ENCODE measurements around the gene UCN2.

Gene UCN2

DNA sequence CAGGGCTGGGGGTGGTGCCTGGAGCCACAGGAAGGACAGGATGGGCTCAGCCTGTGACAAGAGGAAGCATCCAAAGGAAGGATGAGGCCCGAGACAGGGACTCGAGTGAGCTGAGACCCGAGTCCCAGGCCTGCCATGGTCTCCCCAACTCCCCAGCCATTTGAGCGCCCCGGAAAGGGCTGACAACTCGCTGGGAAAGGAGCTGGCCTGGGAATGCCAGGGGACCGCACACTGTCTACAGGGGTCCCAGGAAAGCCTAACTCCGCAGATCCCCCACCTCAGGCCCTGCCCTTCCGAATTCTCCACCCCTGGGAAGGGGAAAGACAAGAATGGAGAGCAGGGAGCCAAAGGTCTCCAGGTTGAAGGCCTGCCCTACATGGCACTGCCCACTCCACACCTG lies 38.6 kb downstream of the UCN2 start:
- H3K36me3 ChIP-seq (ENCODE audit: insufficient read depth, low read length): peaks cover 69% of the 10 kb centered on the region; the same call in 1 of the 2 replicates
- H4K20me1 ChIP-seq (ENCODE audit: insufficient read depth, low read length, poor library complexity, severe bottlenecking): no peaks in the 10 kb centered on the region
- H3K9ac ChIP-seq (ENCODE audit: low read depth, low read length, poor library complexity, severe bottlenecking): no peak overlapping the region
- no peaks in the 10 kb centered on the region for H3K9me3 ChIP-seq (ENCODE audit: insufficient read depth, low read depth, low read length)
- peaks cover 2% of the 10 kb centered on the region for H3K4me1 ChIP-seq (ENCODE audit: insufficient read depth, low read length, poor library complexity, severe bottlenecking)
- H3K9me2 ChIP-seq (replicated peaks; ENCODE audit: low read depth, low read length): no peaks in the 10 kb centered on the region
- H3K27me3 ChIP-seq (ENCODE audit: insufficient read depth, low read length, poor library complexity, severe bottlenecking): no peaks in the 10 kb centered on the region
- H3K4me3 ChIP-seq (ENCODE audit: low read length, poor library complexity, severe bottlenecking): no peak overlapping the region
- H3F3A ChIP-seq (ENCODE audit: low read depth): no peaks in the 10 kb centered on the region
- TF ChIP-seq, protein P1, sequence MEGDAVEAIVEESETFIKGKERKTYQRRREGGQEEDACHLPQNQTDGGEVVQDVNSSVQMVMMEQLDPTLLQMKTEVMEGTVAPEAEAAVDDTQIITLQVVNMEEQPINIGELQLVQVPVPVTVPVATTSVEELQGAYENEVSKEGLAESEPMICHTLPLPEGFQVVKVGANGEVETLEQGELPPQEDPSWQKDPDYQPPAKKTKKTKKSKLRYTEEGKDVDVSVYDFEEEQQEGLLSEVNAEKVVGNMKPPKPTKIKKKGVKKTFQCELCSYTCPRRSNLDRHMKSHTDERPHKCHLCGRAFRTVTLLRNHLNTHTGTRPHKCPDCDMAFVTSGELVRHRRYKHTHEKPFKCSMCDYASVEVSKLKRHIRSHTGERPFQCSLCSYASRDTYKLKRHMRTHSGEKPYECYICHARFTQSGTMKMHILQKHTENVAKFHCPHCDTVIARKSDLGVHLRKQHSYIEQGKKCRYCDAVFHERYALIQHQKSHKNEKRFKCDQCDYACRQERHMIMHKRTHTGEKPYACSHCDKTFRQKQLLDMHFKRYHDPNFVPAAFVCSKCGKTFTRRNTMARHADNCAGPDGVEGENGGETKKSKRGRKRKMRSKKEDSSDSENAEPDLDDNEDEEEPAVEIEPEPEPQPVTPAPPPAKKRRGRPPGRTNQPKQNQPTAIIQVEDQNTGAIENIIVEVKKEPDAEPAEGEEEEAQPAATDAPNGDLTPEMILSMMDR (conservative IDR thresholded peaks at IDR 0.05; ENCODE audit: low read length): no peak
- TF ChIP-seq EZH2phosphoT487 (IDR thresholded peaks at IDR 0.05; ENCODE audit: borderline replicate concordance): no peak
- no peak overlapping the region for H3K4me2 ChIP-seq (ENCODE audit: low read depth, low read length, poor library complexity, severe bottlenecking)
- H2AFZ ChIP-seq (ENCODE audit: low read length): no peak overlapping the region
- no peaks in the 10 kb centered on the region for H3K79me2 ChIP-seq (ENCODE audit: insufficient read depth, low read length)

DNA sequence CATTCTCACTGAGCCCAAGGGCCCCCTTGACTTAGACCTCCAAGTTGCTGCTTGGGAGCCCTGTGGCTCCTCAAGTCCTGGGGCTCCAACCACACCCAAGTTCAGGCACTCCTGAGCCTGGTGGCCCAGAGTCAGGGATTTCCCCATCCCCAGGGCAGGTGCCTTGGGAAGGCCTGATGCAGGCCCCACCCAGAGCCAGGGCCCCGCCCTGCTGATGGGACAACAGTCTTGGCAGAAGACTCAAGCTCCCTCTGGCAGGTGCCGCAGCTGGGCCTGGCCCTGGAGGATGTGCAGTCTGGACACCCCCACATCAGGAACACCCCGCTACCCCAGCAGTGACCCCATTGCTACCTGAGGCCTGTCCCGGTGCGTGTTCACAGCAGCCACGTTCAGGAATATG lies 41.9 kb downstream of the UCN2 start:
- no peaks in the 10 kb centered on the region for H3K27me3 ChIP-seq (ENCODE audit: insufficient read depth, low read length, poor library complexity, severe bottlenecking)
- no peak overlapping the region for H3K4me2 ChIP-seq (ENCODE audit: low read depth, low read length, poor library complexity, severe bottlenecking)
- H3K9me3 ChIP-seq (ENCODE audit: insufficient read depth, low read depth, low read length): no peaks in the 10 kb centered on the region
- H3K4me1 ChIP-seq (ENCODE audit: insufficient read depth, low read length, poor library complexity, severe bottlenecking): peaks cover 26% of the 10 kb centered on the region
- H4K20me1 ChIP-seq (ENCODE audit: insufficient read depth, low read length, poor library complexity, severe bottlenecking): no peaks in the 10 kb centered on the region
- no peak overlapping the region for H2AFZ ChIP-seq (ENCODE audit: low read length)
- TF ChIP-seq, protein P1 (conservative IDR thresholded peaks at IDR 0.05; ENCODE audit: low read length): no peak
- TF ChIP-seq EZH2phosphoT487 (IDR thresholded peaks at IDR 0.05; ENCODE audit: borderline replicate concordance): no peak
- H3K36me3 ChIP-seq (ENCODE audit: insufficient read depth, low read length): peaks cover 41% of the 10 kb centered on the region; the same call in 1 of the 2 replicates
- H3K79me2 ChIP-seq (ENCODE audit: insufficient read depth, low read length): no peaks in the 10 kb centered on the region
- no peaks in the 10 kb centered on the region; the same call in 1 of the 2 replicates for H3F3A ChIP-seq (ENCODE audit: low read depth)
- H3K9ac ChIP-seq (ENCODE audit: low read depth, low read length, poor library complexity, severe bottlenecking): no peak overlapping the region
- no peaks in the 10 kb centered on the region for H3K9me2 ChIP-seq (replicated peaks; ENCODE audit: low read depth, low read length)
- no peak overlapping the region for H3K4me3 ChIP-seq (ENCODE audit: low read length, poor library complexity, severe bottlenecking)

DNA sequence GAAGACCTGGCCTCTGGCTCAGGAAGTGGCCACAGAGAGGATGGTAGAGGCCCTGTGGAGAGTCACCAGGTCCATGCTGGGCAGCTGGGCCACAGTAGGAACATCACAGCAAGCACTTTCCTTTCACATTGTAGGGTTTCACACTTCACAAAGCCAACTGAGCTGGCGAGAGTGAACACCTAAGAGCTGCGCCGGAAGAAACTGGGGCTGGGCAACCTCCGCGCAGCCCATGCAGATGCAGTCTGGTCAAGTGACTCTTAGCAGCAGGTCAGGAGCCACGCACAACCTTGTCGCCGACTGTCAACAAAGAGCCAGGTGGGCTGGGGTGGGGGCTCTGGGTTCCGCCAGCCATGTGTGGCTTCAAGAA lies 44.3 kb downstream of the UCN2 start:
- Histone ChIP-seq H3K9me3 (ENCODE audit: insufficient read depth, low read depth, low read length) (no peaks in the 10 kb centered on the region), H4K20me1 (ENCODE audit: insufficient read depth, low read length, poor library complexity, severe bottlenecking) (no peaks in the 10 kb centered on the region), H3K4me1 (ENCODE audit: insufficient read depth, low read length, poor library complexity, severe bottlenecking) (peaks cover 35% of the 10 kb centered on the region), H3K9me2 (replicated peaks; ENCODE audit: low read depth, low read length) (no peaks in the 10 kb centered on the region), H3K4me2 (ENCODE audit: low read depth, low read length, poor library complexity, severe bottlenecking) (peak overlapping the region; percentile 61), H3K4me3 (ENCODE audit: low read length, poor library complexity, severe bottlenecking) (peak overlapping the region; percentile 26), H3K36me3 (ENCODE audit: insufficient read depth, low read length) (peaks cover 25% of the 10 kb centered on the region; the same call in 1 of the 2 replicates), H2AFZ (ENCODE audit: low read length) (no peak overlapping the region), H3K79me2 (ENCODE audit: insufficient read depth, low read length) (no peaks in the 10 kb centered on the region), H3F3A (ENCODE audit: low read depth) (no peaks in the 10 kb centered on the region; the same call in 1 of the 2 replicates), H3K27me3 (ENCODE audit: insufficient read depth, low read length, poor library complexity, severe bottlenecking) (no peaks in the 10 kb centered on the region), H3K9ac (ENCODE audit: low read depth, low read length, poor library complexity, severe bottlenecking) (peak overlapping the region; percentile 49)
- TF ChIP-seq EZH2phosphoT487 (IDR thresholded peaks at IDR 0.05; ENCODE audit: borderline replicate concordance): no peak
- TF ChIP-seq, protein P1 (conservative IDR thresholded peaks at IDR 0.05; ENCODE audit: low read length): no peak
